B cell (primary cell): ENCODE data around the gene GFAP. TPM values are rescaled to one million over a fixed set of nuclear protein-coding genes. Genes with fewer than 3 reads are reported as not detected.

Experiments used
- ATAC-seq: fragments of 200-7000 bp; cut with Tn5 transposase; one replicate; pipeline ENCODE4 v1.10.0; 2021; ENCODE audit warnings: low read depth, mild to moderate bottlenecking, moderate number of reproducible peaks, moderate library complexity
- CTCF ChIA-PET: fragments of 350-600 bp; sonication (Branson Sonifier 250); formaldehyde crosslinking; loops from one replicate; lab custom pipeline; 2021; ENCODE audit warnings: antibody characterized with exemption, inconsistent platforms; lab: Charles Lee
- POLR2A ChIA-PET: fragments of 350-600 bp; sonication (Branson Sonifier 250); formaldehyde crosslinking; loops from one replicate; lab custom pipeline; 2021; ENCODE audit warnings: antibody characterized with exemption; lab: Charles Lee
- DNase-seq: peaks from one replicate; pipeline ENCODE4 v3.0.0; 2013
- H2AFZ ChIP-seq: 2 replicates; pipeline ENCODE4 v1.6.1; 2012; ENCODE audit warnings: mild to moderate bottlenecking, low read depth, low read length; ENCODE audit not compliant: insufficient read depth, poor library complexity, severe bottlenecking
- H3K27ac ChIP-seq, 2 donors: 1 replicate in 1 of 2; 2 replicates in 1 of 2; pipeline ENCODE4 v1.5.1; 2012 to 2013; ENCODE audit warnings: low read length in 2 of 2, mild to moderate bottlenecking in 2 of 2, moderate library complexity in 1 of 2
- H3K27me3 ChIP-seq, 4 experiments: fragments of 200-600 bp in 1 of 4; sonication (generic) in 1 of 4; replicated peaks in 1 of 4; 1 replicate in 2 of 4; 2 replicates in 2 of 4; pipeline versions ENCODE4 v1.6.1 to v1.7.0; 2013 to 2016; ENCODE audit warnings: low read length in 3 of 4, mild to moderate bottlenecking in 2 of 4, mixed read lengths in 1 of 4, moderate library complexity in 1 of 4; ENCODE audit not compliant: insufficient read depth in 4 of 4, control insufficient read depth in 3 of 4; ENCODE audit errors: control extremely low read depth in 1 of 4
- H3K36me3 ChIP-seq, 2 experiments: replicated peaks in 1 of 2; 1 replicate in 1 of 2; 2 replicates in 1 of 2; pipeline versions ENCODE4 v1.6.1 to v1.7.1; 2013; ENCODE audit warnings: low read length in 1 of 2; ENCODE audit not compliant: insufficient read depth in 2 of 2, control insufficient read depth in 1 of 2; ENCODE audit errors: control extremely low read depth in 1 of 2, extremely low read depth in 1 of 2
- H3K4me1 ChIP-seq, 2 donors: fragments of 200-600 bp in 1 of 2; sonication (generic) in 1 of 2; 1 replicate in 1 of 2; 2 replicates in 1 of 2; pipeline versions ENCODE4 v1.5.1 to v1.6.1; 2013 to 2017; ENCODE audit warnings: low read length in 2 of 2; ENCODE audit not compliant: control insufficient read depth in 2 of 2, insufficient read depth in 2 of 2
- H3K4me2 ChIP-seq: replicated peaks from 2 replicates; pipeline ENCODE3; 2012; ENCODE audit warnings: mild to moderate bottlenecking, low read depth, low read length; ENCODE audit not compliant: poor library complexity, severe bottlenecking
- H3K4me3 ChIP-seq, 5 experiments: fragments of 200-600 bp in 1 of 5; sonication (generic) in 1 of 5; 1 replicate in 3 of 5; 2 replicates in 2 of 5; pipeline versions ENCODE4 v1.5.1 to v1.7.0; 2011 to 2016; ENCODE audit warnings: low read length in 4 of 5, mild to moderate bottlenecking in 4 of 5, low read depth in 2 of 5, control low read depth in 1 of 5, moderate library complexity in 1 of 5; ENCODE audit not compliant: insufficient read depth in 1 of 5; ENCODE audit errors: control extremely low read depth in 1 of 5, extremely low read depth in 1 of 5
- H3K79me2 ChIP-seq: fragments of 200-600 bp; sonication (generic); one replicate; pipeline ENCODE4 v1.6.0; 2016; ENCODE audit warnings: low read length; ENCODE audit not compliant: control insufficient read depth, insufficient read depth
- H3K9ac ChIP-seq: fragments of 200-600 bp; sonication (generic); 2 replicates; pipeline ENCODE4 v1.6.1; 2017; ENCODE audit warnings: mild to moderate bottlenecking, low read length, moderate library complexity
- H3K9me3 ChIP-seq, 3 donors: one replicate each; pipeline versions ENCODE4 v1.6.1 to v1.7.1; 2013; ENCODE audit warnings: low read length in 2 of 3; ENCODE audit not compliant: control insufficient read depth in 2 of 3, insufficient read depth in 1 of 3; ENCODE audit errors: control extremely low read depth in 1 of 3
- H4K20me1 ChIP-seq: 2 replicates; pipeline ENCODE4 v1.6.0; 2012; ENCODE audit warnings: mild to moderate bottlenecking, low read length; ENCODE audit not compliant: insufficient read depth, control insufficient read depth, poor library complexity, severe bottlenecking
- H3K27ac Mint-ChIP-seq: one replicate; pipeline ENCODE4 v1.8.0; 2021; ENCODE audit warnings: mixed read lengths
- H3K27me3 Mint-ChIP-seq: one replicate; pipeline ENCODE4 v1.8.0; 2021; ENCODE audit warnings: mixed read lengths
- H3K4me1 Mint-ChIP-seq: one replicate; pipeline ENCODE4 v1.8.0; 2021; ENCODE audit warnings: mixed read lengths
- H3K4me3 Mint-ChIP-seq: one replicate; pipeline ENCODE4 v1.8.0; 2021; ENCODE audit warnings: mixed read lengths
- H3K9me3 Mint-ChIP-seq: one replicate; pipeline ENCODE4 v1.8.0; 2022; ENCODE audit warnings: mixed read lengths; ENCODE audit not compliant: insufficient read depth
- EZH2 ChIP-seq: IDR thresholded peaks from 2 replicates; pipeline ENCODE4 v1.6.1; 2012; ENCODE audit warnings: borderline replicate concordance, low read depth, mild to moderate bottlenecking, moderate library complexity, low read length; ENCODE audit not compliant: insufficient read depth, poor library complexity, severe bottlenecking
- WGBS: methylation state at CpG from one replicate; pipeline ENCODE4 v1.1.5; 2013; ENCODE audit warnings: missing lambda C conversion rate; ENCODE audit not compliant: insufficient coverage; 5-methylcytosine and 5-hydroxymethylcytosine counted together
- intact Hi-C: fragments of 100-400 bp; cut with micrococcal nuclease; formaldehyde crosslinking; loops from one replicate; pipeline ENCODE4 v1.10.0; 2022
- polyA plus RNA-seq: library from polyadenylated mRNA; depleted of rRNA; stranded (reverse); fragments of >200 nt; gene quantifications from 2 replicates; pipeline ENCODE4 v1.2.3, GENCODE V29; 2012
- total RNA-seq, 2 donors: library from RNA; stranded (reverse); fragments of 120-200 nt in 1 of 2; gene quantifications; 1 replicate in 1 of 2; 2 replicates in 1 of 2; pipeline versions ENCODE4 v1.2.3 to v1.2.4, GENCODE V29; 2013 to 2022
- TF ChIP-seq, protein P1 (sequence below): fragments of 200-600 bp; IDR thresholded peaks from one replicate; pipeline ENCODE4 v1.8.0; 2022; ENCODE audit warnings: antibody characterized with exemption, mild to moderate bottlenecking

Gene GFAP
- total and polyA plus RNA-seq, 2 donors (not counting 1 experiment from before 2014, with no cell fraction given) = not detected

DNA sequence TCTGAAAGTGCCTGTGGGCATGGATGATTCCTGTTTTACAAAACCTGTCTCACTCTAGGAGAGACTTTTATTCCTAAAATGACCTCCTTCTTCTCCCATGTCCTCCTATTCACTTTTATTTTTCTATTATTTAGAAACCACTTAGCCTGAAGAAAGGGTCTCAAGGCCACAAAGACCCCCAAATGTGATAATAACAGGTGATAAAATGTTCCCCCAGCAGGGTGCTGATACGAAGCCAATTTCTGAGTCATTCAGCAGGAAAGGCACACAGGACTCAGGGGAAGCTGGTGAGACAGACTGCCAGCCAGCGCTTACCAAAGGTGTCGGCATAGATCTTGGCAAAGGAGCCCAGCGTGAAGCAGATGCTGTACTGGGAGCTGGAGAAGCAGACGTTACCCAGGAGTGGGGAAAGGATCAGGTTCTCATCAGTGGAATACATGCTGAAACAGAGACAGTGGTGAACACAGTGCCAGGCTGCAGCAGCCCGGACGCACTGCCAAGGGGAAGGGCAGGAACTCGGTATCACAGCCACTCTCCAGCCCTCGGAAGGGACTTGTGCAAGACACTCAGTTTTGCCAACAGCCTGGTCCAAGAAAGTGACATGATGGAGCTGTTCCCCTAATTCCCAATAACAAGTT, 43.0 kb downstream of the GFAP start:
- WGBS = 90% methylated on average over 9 of the region's 9 CpGs
- no peak overlapping the region for H3K27ac ChIP-seq
- H4K20me1 ChIP-seq = no peaks in the 10 kb centered on the region
- POLR2A ChIA-PET = no interaction called here
- no peak overlapping the region for H3K27ac Mint-ChIP-seq
- no peak overlapping the region for H3K9ac ChIP-seq
- no peaks in the 10 kb centered on the region for H3K27me3 Mint-ChIP-seq
- no peak overlapping the region for H3K4me3 ChIP-seq
- no peaks in the 10 kb centered on the region for H3K4me1 Mint-ChIP-seq
- H3K4me3 Mint-ChIP-seq = no peak overlapping the region
- no peak for ATAC-seq
- no peaks in the 10 kb centered on the region for H3K9me3 Mint-ChIP-seq
- H3K4me2 ChIP-seq = no peak overlapping the region
- intact Hi-C loops = no loop called here
- CTCF ChIA-PET = interaction anchor here (0.9 kb wide), 1 partner anchor 100 kb away, joined by 4 read pairs; no protein-coding TSS in a partner anchor
- H3K9me3 ChIP-seq = no peaks in the 10 kb centered on the region
- H3K79me2 ChIP-seq = peaks cover 4% of the 10 kb centered on the region
- TF ChIP-seq, protein P1, sequence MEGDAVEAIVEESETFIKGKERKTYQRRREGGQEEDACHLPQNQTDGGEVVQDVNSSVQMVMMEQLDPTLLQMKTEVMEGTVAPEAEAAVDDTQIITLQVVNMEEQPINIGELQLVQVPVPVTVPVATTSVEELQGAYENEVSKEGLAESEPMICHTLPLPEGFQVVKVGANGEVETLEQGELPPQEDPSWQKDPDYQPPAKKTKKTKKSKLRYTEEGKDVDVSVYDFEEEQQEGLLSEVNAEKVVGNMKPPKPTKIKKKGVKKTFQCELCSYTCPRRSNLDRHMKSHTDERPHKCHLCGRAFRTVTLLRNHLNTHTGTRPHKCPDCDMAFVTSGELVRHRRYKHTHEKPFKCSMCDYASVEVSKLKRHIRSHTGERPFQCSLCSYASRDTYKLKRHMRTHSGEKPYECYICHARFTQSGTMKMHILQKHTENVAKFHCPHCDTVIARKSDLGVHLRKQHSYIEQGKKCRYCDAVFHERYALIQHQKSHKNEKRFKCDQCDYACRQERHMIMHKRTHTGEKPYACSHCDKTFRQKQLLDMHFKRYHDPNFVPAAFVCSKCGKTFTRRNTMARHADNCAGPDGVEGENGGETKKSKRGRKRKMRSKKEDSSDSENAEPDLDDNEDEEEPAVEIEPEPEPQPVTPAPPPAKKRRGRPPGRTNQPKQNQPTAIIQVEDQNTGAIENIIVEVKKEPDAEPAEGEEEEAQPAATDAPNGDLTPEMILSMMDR = no peak
- no peak for TF ChIP-seq EZH2
- DNase-seq = no peak
- H2AFZ ChIP-seq = no peak overlapping the region
- peaks cover 13 to 83% of the 10 kb centered on the region in 2 experiments for H3K36me3 ChIP-seq
- H3K27me3 ChIP-seq = no peaks in the 10 kb centered on the region
- H3K4me1 ChIP-seq = no peaks in the 10 kb centered on the region

DNA sequence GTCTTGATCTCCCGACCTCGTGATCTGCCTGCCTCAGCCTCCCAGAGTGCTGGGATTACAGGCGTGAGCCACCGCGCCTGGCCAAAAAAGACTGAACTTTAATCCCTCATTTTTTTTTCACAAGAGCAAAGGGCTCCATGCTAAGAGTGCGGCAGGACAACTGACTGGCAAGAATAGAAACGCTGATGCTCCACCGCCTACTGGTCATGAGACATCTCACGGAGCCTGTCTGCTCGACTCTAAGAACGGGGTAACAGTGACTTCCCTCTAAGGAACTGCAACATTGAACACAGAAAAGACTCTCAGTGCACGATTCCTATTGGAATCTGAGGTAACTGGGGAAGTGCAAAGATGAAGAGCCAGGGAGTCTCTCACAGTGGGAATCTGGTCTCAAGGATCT, 43.7 kb downstream of the GFAP start:
- Histone ChIP-seq H4K20me1 (no peaks in the 10 kb centered on the region), H3K9me3 (no peaks in the 10 kb centered on the region), H2AFZ (no peak overlapping the region), H3K4me3 (no peak overlapping the region), H3K79me2 (peaks cover 4% of the 10 kb centered on the region), H3K9ac (no peak overlapping the region), H3K27ac (no peak overlapping the region), H3K27me3 (no peaks in the 10 kb centered on the region), H3K4me2 (no peak overlapping the region), H3K36me3 (peaks cover 10 to 85% of the 10 kb centered on the region in 2 experiments), H3K4me1 (no peaks in the 10 kb centered on the region)
- Mint-ChIP-seq H3K27ac (no peak overlapping the region), H3K4me1 (no peaks in the 10 kb centered on the region), H3K27me3 (no peaks in the 10 kb centered on the region), H3K4me3 (no peak overlapping the region), H3K9me3 (no peaks in the 10 kb centered on the region)
- intact Hi-C loops = no loop called here
- 92% methylated on average over 8 of the region's 12 CpGs for WGBS
- POLR2A ChIA-PET = no interaction called here
- ATAC-seq (no peak), DNase-seq (no peak)
- CTCF ChIA-PET = no interaction called here
- TF ChIP-seq EZH2 = no peak
- TF ChIP-seq, protein P1 = no peak
